H1 (cell line): ENCODE results near the gene GCC1. TPM values are rescaled to one million over a fixed set of nuclear protein-coding genes. Genes with fewer than 3 reads are reported as not detected.

Experiments
- CTCF ChIA-PET: fragments of 300-600 bp; sonication (Branson Sonifier 250); formaldehyde crosslinking; loops from one replicate; lab custom pipeline; 2021; ENCODE audit not compliant: partially characterized antibody; lab: Charles Lee
- POLR2A ChIA-PET: fragments of 300-600 bp; sonication (Branson Sonifier 250); formaldehyde crosslinking; loops from one replicate; lab custom pipeline; 2021; ENCODE audit warnings: inconsistent platforms; ENCODE audit not compliant: partially characterized antibody; lab: Charles Lee
- DNase-seq, 2 experiments: peaks; one replicate each; pipeline versions ENCODE4 v3.0.0 to v3.0.0-alpha.2; 2010 to 2022; ENCODE audit warnings: low spot score in 2 of 2, low read depth in 1 of 2, mixed read lengths in 1 of 2
- FAIRE-seq: peaks from 2 replicates; lab custom pipeline; 2011; peaks lifted over from hg19 to GRCh38; lab: Jason Lieb, UNC
- H2AFZ ChIP-seq: 2 replicates; pipeline ENCODE4 v1.8.1; 2012; ENCODE audit warnings: low read length, inconsistent platforms
- H2AK5ac ChIP-seq: 2 replicates; pipeline ENCODE4 v1.6.1; 2013; ENCODE audit warnings: low read depth, low read length
- H2BK120ac ChIP-seq: replicated peaks from 2 replicates; pipeline ENCODE3; 2013; ENCODE audit warnings: low read depth, low read length, inconsistent platforms
- H2BK12ac ChIP-seq: 2 replicates; pipeline ENCODE4 v1.6.1; 2013; ENCODE audit warnings: low read depth, low read length
- H2BK15ac ChIP-seq: 2 replicates; pipeline ENCODE4 v1.6.1; 2013; ENCODE audit warnings: low read length
- H2BK20ac ChIP-seq: 2 replicates; pipeline ENCODE4 v1.6.1; 2013; ENCODE audit warnings: low read length
- H2BK5ac ChIP-seq: 2 replicates; pipeline ENCODE4 v1.6.1; 2013; ENCODE audit warnings: low read depth, low read length
- H3K14ac ChIP-seq: 2 replicates; pipeline ENCODE4 v1.6.1; 2013; ENCODE audit warnings: inconsistent platforms; ENCODE audit not compliant: insufficient read length
- H3K18ac ChIP-seq: 2 replicates; pipeline ENCODE4 v1.6.1; 2013; ENCODE audit warnings: low read length; ENCODE audit errors: extremely low read depth
- H3K23ac ChIP-seq: 2 replicates; pipeline ENCODE4 v1.6.1; 2013; ENCODE audit warnings: inconsistent platforms; ENCODE audit not compliant: insufficient read length
- H3K23me2 ChIP-seq: 2 replicates; pipeline ENCODE4 v1.6.1; 2013; ENCODE audit warnings: low read depth, low read length
- H3K27ac ChIP-seq: 2 replicates; pipeline ENCODE4 v1.6.1; 2011; ENCODE audit warnings: low read depth, low read length, inconsistent platforms
- H3K27me3 ChIP-seq, 4 experiments: replicated peaks in 1 of 4; 1 replicate in 1 of 4; 2 replicates in 3 of 4; pipeline versions ENCODE4 v1.6.1 to v1.8.1; 2011 to 2013; ENCODE audit warnings: low read length in 3 of 4, mild to moderate bottlenecking in 3 of 4, inconsistent platforms in 2 of 4, mixed read lengths in 2 of 4, moderate library complexity in 1 of 4; ENCODE audit not compliant: control insufficient read depth in 3 of 4, insufficient read depth in 3 of 4; ENCODE audit errors: extremely low read depth in 1 of 4
- H3K36me3 ChIP-seq, 4 experiments: 2 replicates each; pipeline versions ENCODE4 v1.6.1 to v1.8.1; 2011 to 2013; ENCODE audit warnings: mild to moderate bottlenecking in 4 of 4, low read length in 3 of 4, moderate library complexity in 2 of 4, control low read depth in 1 of 4, inconsistent platforms in 1 of 4; ENCODE audit not compliant: insufficient read depth in 4 of 4, control insufficient read depth in 2 of 4
- H3K4ac ChIP-seq: replicated peaks from 2 replicates; pipeline ENCODE3; 2013; ENCODE audit warnings: low read length, low read depth, mixed read lengths, inconsistent platforms; ENCODE audit not compliant: insufficient read length
- H3K4me1 ChIP-seq, 4 experiments: replicated peaks in 1 of 4; 1 replicate in 1 of 4; 2 replicates in 3 of 4; pipeline versions ENCODE4 v1.6.1 to v1.8.1; 2011 to 2013; ENCODE audit warnings: low read length in 3 of 4, inconsistent platforms in 2 of 4, mixed read lengths in 1 of 4; ENCODE audit not compliant: insufficient read depth in 4 of 4, control insufficient read depth in 3 of 4
- H3K4me2 ChIP-seq, 2 experiments: 2 replicates each; pipeline versions ENCODE4 v1.6.1 to v1.8.1; 2011 to 2013; ENCODE audit warnings: low read depth in 2 of 2, low read length in 2 of 2, control low read depth in 1 of 2, inconsistent platforms in 1 of 2, mild to moderate bottlenecking in 1 of 2; ENCODE audit not compliant: insufficient read depth in 1 of 2
- H3K4me3 ChIP-seq, 4 experiments: fragments of 200-600, 300-600 bp in 1 of 4; sonication (generic), shearing (Covaris generic), sonication (Bioruptor Twin) in 1 of 4; 2 replicates each; pipeline versions ENCODE4 v1.5.1 to v1.8.1; 2011 to 2016; ENCODE audit warnings: low read length in 4 of 4, low read depth in 3 of 4, control low read depth in 2 of 4, inconsistent platforms in 2 of 4, mild to moderate bottlenecking in 2 of 4, mixed read lengths in 1 of 4, moderate library complexity in 1 of 4; ENCODE audit not compliant: insufficient read depth in 2 of 4; ENCODE audit errors: extremely low read depth in 1 of 4
- H3K56ac ChIP-seq: replicated peaks from 2 replicates; pipeline ENCODE3; 2013; ENCODE audit warnings: low read depth, mild to moderate bottlenecking, mixed read lengths, low read length, inconsistent platforms; ENCODE audit not compliant: insufficient read length
- H3K79me1 ChIP-seq: 2 replicates; pipeline ENCODE4 v1.6.1; 2013; ENCODE audit warnings: low read depth, low read length, control low read depth
- H3K79me2 ChIP-seq, 2 experiments: 2 replicates each; pipeline versions ENCODE4 v1.6.1 to v1.8.1; 2012 to 2013; ENCODE audit warnings: low read length in 2 of 2, mild to moderate bottlenecking in 2 of 2, inconsistent platforms in 1 of 2; ENCODE audit not compliant: insufficient read depth in 2 of 2, control insufficient read depth in 1 of 2
- H3K9ac ChIP-seq, 4 experiments: replicated peaks in 1 of 4; 1 replicate in 1 of 4; 2 replicates in 3 of 4; pipeline versions ENCODE4 v1.6.1 to v1.8.1; 2011 to 2013; ENCODE audit warnings: low read depth in 3 of 4, low read length in 3 of 4, control low read depth in 2 of 4, mild to moderate bottlenecking in 2 of 4, moderate library complexity in 2 of 4, inconsistent platforms in 1 of 4; ENCODE audit errors: extremely low read depth in 1 of 4
- H3K9me3 ChIP-seq, 2 experiments: 2 replicates each; pipeline versions ENCODE4 v1.6.1 to v1.8.1; 2012 to 2013; ENCODE audit warnings: mild to moderate bottlenecking in 2 of 2, moderate library complexity in 2 of 2, control low read depth in 1 of 2, inconsistent platforms in 1 of 2, low read depth in 1 of 2, low read length in 1 of 2, mixed read lengths in 1 of 2; ENCODE audit not compliant: insufficient read depth in 2 of 2
- H4K20me1 ChIP-seq, 2 experiments: replicated peaks in 1 of 2; 2 replicates each; pipeline versions ENCODE3 to v1.8.1; 2011 to 2013; ENCODE audit warnings: inconsistent platforms in 2 of 2, low read length in 2 of 2, mild to moderate bottlenecking in 1 of 2; ENCODE audit not compliant: insufficient read depth in 2 of 2, control insufficient read depth in 1 of 2
- H4K5ac ChIP-seq: 2 replicates; pipeline ENCODE4 v1.6.1; 2013; ENCODE audit warnings: low read length, low read depth, mixed read lengths, inconsistent platforms; ENCODE audit not compliant: insufficient read length
- H4K8ac ChIP-seq: 2 replicates; pipeline ENCODE4 v1.8.0; 2013; ENCODE audit warnings: mild to moderate bottlenecking, moderate library complexity, low read length, inconsistent platforms; ENCODE audit not compliant: insufficient read depth; ENCODE audit errors: extremely low read depth
- H4K91ac ChIP-seq: replicated peaks from 2 replicates; pipeline ENCODE3; 2013; ENCODE audit warnings: low read length, mixed read lengths, inconsistent platforms; ENCODE audit not compliant: insufficient read length
- CEBPB ChIP-seq: IDR thresholded peaks from 2 replicates; pipeline ENCODE4 v1.6.1; 2012; ENCODE audit warnings: low read depth, low read length
- RAD21 ChIP-seq, 2 experiments: IDR thresholded peaks in 1 of 2; conservative IDR thresholded peaks in 1 of 2; 2 replicates each; pipeline ENCODE4 v1.6.1; 2011; ENCODE audit warnings: low read depth in 2 of 2, low read length in 2 of 2, improper control_type of control experiment in 1 of 2, inconsistent platforms in 1 of 2, mild to moderate bottlenecking in 1 of 2, moderate library complexity in 1 of 2
- SIRT6 ChIP-seq: IDR thresholded peaks from one replicate; pipeline ENCODE4 v1.7.1; 2012; ENCODE audit warnings: low read length, inconsistent platforms
- WGBS, 2 experiments: shearing (Covaris generic) in 1 of 2; methylation state at CpG; one replicate each; pipeline versions ENCODE4 v1.1.6 to v1.1.7; 2013 to 2015; ENCODE audit warnings: low lambda C conversion rate in 2 of 2, mixed read lengths in 2 of 2, inconsistent platforms in 1 of 2, low coverage in 1 of 2, missing lambda C conversion rate in 1 of 2; ENCODE audit not compliant: insufficient replicate concordance in 2 of 2, insufficient coverage in 1 of 2, insufficient read length in 1 of 2; ENCODE audit errors: extremely low coverage in 1 of 2, missing lambda C conversion rate in 1 of 2; 5-methylcytosine and 5-hydroxymethylcytosine counted together
- polyA plus RNA-seq, 7 experiments: library from polyadenylated mRNA; depleted of rRNA in 3 of 7; stranded (reverse) in 5 of 7; unstranded in 2 of 7; fragments of >200 nt in 5 of 7; fragments of 200-250 nt in 2 of 7; gene quantifications; 1 replicate in 5 of 7; 2 replicates in 1 of 7; 4 replicates in 1 of 7; pipeline versions ENCODE4 v1.2.1 to v1.2.3, GENCODE V29; 2011 to 2013; ENCODE audit warnings: missing spikeins in 2 of 7, mixed read lengths in 2 of 7
- total RNA-seq: library from RNA; stranded (reverse); fragmentation: NEBNext Ultra II Directional; extraction: Animal tissue kit (Norgen Biotek cat#: 25700); gene quantifications from 2 replicates; pipeline ENCODE4 v1.2.1, GENCODE V29; 2021
- TF ChIP-seq, protein P1 (sequence below), 3 experiments: IDR thresholded peaks; 1 replicate in 2 of 3; 2 replicates in 1 of 3; pipeline versions ENCODE4 v1.5.1 to v1.6.1; 2011; ENCODE audit warnings: low read length in 3 of 3, mild to moderate bottlenecking in 3 of 3, inconsistent platforms in 2 of 3, low read depth in 1 of 3, moderate library complexity in 1 of 3; ENCODE audit not compliant: insufficient read depth in 1 of 3; ENCODE audit errors: control extremely low read depth in 1 of 3

The GCC1 gene
- total and polyA plus RNA-seq, 2 of the 8 experiments (the other 6 are each of a cell fraction or from before 2014, with no cell fraction given): 3.3 to 15.0 TPM

- H2BK5ac ChIP-seq: no peak overlapping the region
- no peak overlapping the region for H3K56ac ChIP-seq
- no peak for TF ChIP-seq SIRT6
- TF ChIP-seq, protein P1, sequence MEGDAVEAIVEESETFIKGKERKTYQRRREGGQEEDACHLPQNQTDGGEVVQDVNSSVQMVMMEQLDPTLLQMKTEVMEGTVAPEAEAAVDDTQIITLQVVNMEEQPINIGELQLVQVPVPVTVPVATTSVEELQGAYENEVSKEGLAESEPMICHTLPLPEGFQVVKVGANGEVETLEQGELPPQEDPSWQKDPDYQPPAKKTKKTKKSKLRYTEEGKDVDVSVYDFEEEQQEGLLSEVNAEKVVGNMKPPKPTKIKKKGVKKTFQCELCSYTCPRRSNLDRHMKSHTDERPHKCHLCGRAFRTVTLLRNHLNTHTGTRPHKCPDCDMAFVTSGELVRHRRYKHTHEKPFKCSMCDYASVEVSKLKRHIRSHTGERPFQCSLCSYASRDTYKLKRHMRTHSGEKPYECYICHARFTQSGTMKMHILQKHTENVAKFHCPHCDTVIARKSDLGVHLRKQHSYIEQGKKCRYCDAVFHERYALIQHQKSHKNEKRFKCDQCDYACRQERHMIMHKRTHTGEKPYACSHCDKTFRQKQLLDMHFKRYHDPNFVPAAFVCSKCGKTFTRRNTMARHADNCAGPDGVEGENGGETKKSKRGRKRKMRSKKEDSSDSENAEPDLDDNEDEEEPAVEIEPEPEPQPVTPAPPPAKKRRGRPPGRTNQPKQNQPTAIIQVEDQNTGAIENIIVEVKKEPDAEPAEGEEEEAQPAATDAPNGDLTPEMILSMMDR (IDR thresholded peaks at IDR 0.05; ENCODE audit: control extremely low read depth in 1 of 3, insufficient read depth in 1 of 3, low read depth in 1 of 3, low read length in 3 of 3): peak; percentile 26 to 55 (median 54)
- TF ChIP-seq RAD21 (IDR thresholded peaks at IDR 0.05 in 1 of 2, conservative IDR thresholded peaks at IDR 0.05 in 1 of 2; ENCODE audit: low read depth in 2 of 2, low read length in 2 of 2): peak; percentile 40 to 57
- TF ChIP-seq CEBPB: no peak
- no peak overlapping the region for H3K18ac ChIP-seq
- H3K79me1 ChIP-seq: 0 out of 2 replicates have a peak, but pooled peaks cover 3% of the 10 kb centered on the region
- no peak overlapping the region for H2BK20ac ChIP-seq
- H3K23ac ChIP-seq: no peak overlapping the region
- no peak overlapping the region for H3K9ac ChIP-seq
- no peak overlapping the region for H2AK5ac ChIP-seq
- WGBS, 2 experiments: 78% methylated on average over 5 of the region's 5 CpGs; no CpG with 5 or more reads in 1 of the 2 experiments
- no peak overlapping the region for H3K4me2 ChIP-seq
- no peak for DNase-seq
- no peak overlapping the region for H3K14ac ChIP-seq
- no peak overlapping the region for H4K8ac ChIP-seq
- peaks cover 4 to 5% of the 10 kb centered on the region in 2 experiments for H4K20me1 ChIP-seq
- 0 out of 4 replicates have a peak, but pooled peaks cover 0 to 2% of the 10 kb centered on the region in 2 experiments for H3K79me2 ChIP-seq
- no peak overlapping the region for H2BK120ac ChIP-seq
- H3K23me2 ChIP-seq: no peaks in the 10 kb centered on the region
- H3K9me3 ChIP-seq: no peaks in the 10 kb centered on the region
- H4K5ac ChIP-seq: no peak overlapping the region
- H3K4me1 ChIP-seq: no peaks in the 10 kb centered on the region
- no peak overlapping the region for H2BK15ac ChIP-seq
- peaks cover 0 to 18% (median 6%) of the 10 kb centered on the region in 4 experiments; a peak in 4 of 8 replicates for H3K36me3 ChIP-seq
- CTCF ChIA-PET: interaction anchor here (1.0 to 1.8 kb wide), 10 partner anchors 9 to 164 kb away, joined by 3 to 7 read pairs (median 3); no protein-coding TSS in a partner anchor
- H2AFZ ChIP-seq: no peak overlapping the region
- no peak overlapping the region for H3K27ac ChIP-seq
- no peak overlapping the region for H2BK12ac ChIP-seq
- POLR2A ChIA-PET: no interaction called here
- H3K4me3 ChIP-seq: no peak overlapping the region
- no peak overlapping the region for H3K4ac ChIP-seq
- no peak overlapping the region for H4K91ac ChIP-seq
- no peaks in the 10 kb centered on the region for H3K27me3 ChIP-seq
- peak; percentile 65 for FAIRE-seq
These were observed 7.2 kb downstream of the GCC1 start for GRCh38 chr7:127578036-127578684.
